Endothelial cell (in vitro differentiated cells): Measurements from ENCODE around the gene CNTN4. TPM values are rescaled to one million over a fixed set of nuclear protein-coding genes. Genes with fewer than 3 reads are reported as not detected.

Experiments used
- DNase-seq: peaks from one replicate; pipeline ENCODE4 v3.0.0; 2021; ENCODE audit warnings: low spot score
- H3K27ac Mint-ChIP-seq: one replicate; pipeline ENCODE4 v1.8.0; 2021; ENCODE audit warnings: mixed read lengths, inconsistent platforms; ENCODE audit not compliant: unreplicated experiment
- H3K27me3 Mint-ChIP-seq: one replicate; pipeline ENCODE4 v1.8.0; 2021; ENCODE audit warnings: mild to moderate bottlenecking, moderate library complexity, mixed read lengths, inconsistent platforms; ENCODE audit not compliant: unreplicated experiment
- H3K36me3 Mint-ChIP-seq: one replicate; pipeline ENCODE4 v1.8.0; 2021; ENCODE audit warnings: mild to moderate bottlenecking, low read depth, mixed read lengths, inconsistent platforms; ENCODE audit not compliant: unreplicated experiment
- H3K4me1 Mint-ChIP-seq: one replicate; pipeline ENCODE4 v1.8.0; 2021; ENCODE audit warnings: mild to moderate bottlenecking, mixed read lengths, inconsistent platforms; ENCODE audit not compliant: unreplicated experiment
- H3K4me3 Mint-ChIP-seq: one replicate; pipeline ENCODE4 v1.8.0; 2021; ENCODE audit warnings: mild to moderate bottlenecking, mixed read lengths, inconsistent platforms; ENCODE audit not compliant: unreplicated experiment
- H3K9me3 Mint-ChIP-seq: one replicate; pipeline ENCODE4 v1.8.0; 2021; ENCODE audit warnings: mixed read lengths, inconsistent platforms; ENCODE audit not compliant: unreplicated experiment
- CTCF ChIP-seq: fragments of 200-600 bp; sonication (generic); IDR thresholded peaks from one replicate; pipeline ENCODE4 v1.5.0; 2021; ENCODE audit warnings: antibody characterized with exemption; ENCODE audit not compliant: unreplicated experiment
- total RNA-seq: library from RNA; stranded (reverse); fragmentation: NEBNext Ultra II Directional; extraction: Animal tissue kit (Norgen Biotek cat#: 25700); gene quantifications from one replicate; pipeline ENCODE4 v1.2.1, GENCODE V29; 2021; ENCODE audit not compliant: unreplicated experiment

CNTN4 gene
- total RNA-seq, 1 donor from 2014 or later: not detected

- Mint-ChIP-seq H3K36me3 (no peaks in the 10 kb centered on the region), H3K4me3 (no peak overlapping the region), H3K27ac (no peak overlapping the region), H3K27me3 (peaks cover 5% of the 10 kb centered on the region), H3K4me1 (no peaks in the 10 kb centered on the region), H3K9me3 (peaks cover 29% of the 10 kb centered on the region)
- TF ChIP-seq CTCF: no peak
- DNase-seq: no peak
Measured at GRCh38 chr3:2420919-2421318, 322.3 kb downstream of the CNTN4 start.

GRCh38 chr3:2423143-2423542 is 324.5 kb downstream of the CNTN4 start:
- Mint-ChIP-seq H3K4me1 (no peaks in the 10 kb centered on the region), H3K9me3 (peaks cover 29% of the 10 kb centered on the region), H3K4me3 (no peak overlapping the region), H3K27me3 (peaks cover 5% of the 10 kb centered on the region), H3K36me3 (no peaks in the 10 kb centered on the region), H3K27ac (no peak overlapping the region)
- no peak for DNase-seq
- no peak for TF ChIP-seq CTCF

- Mint-ChIP-seq H3K4me1 (no peaks in the 10 kb centered on the region), H3K27me3 (no peaks in the 10 kb centered on the region), H3K36me3 (peaks cover 4% of the 10 kb centered on the region), H3K27ac (no peak overlapping the region), H3K4me3 (no peak overlapping the region), H3K9me3 (peaks cover 27% of the 10 kb centered on the region)
- no peak for DNase-seq
- no peak for TF ChIP-seq CTCF
Measured at GRCh38 chr3:2441558-2441957, 342.9 kb downstream of the CNTN4 start.

GRCh38 chr3:2446146-2446545 is 347.5 kb downstream of the CNTN4 start:
- Mint-ChIP-seq H3K36me3 (peaks cover 4% of the 10 kb centered on the region), H3K4me1 (no peaks in the 10 kb centered on the region), H3K4me3 (no peak overlapping the region), H3K9me3 (peaks cover 31% of the 10 kb centered on the region), H3K27ac (no peak overlapping the region), H3K27me3 (no peaks in the 10 kb centered on the region)
- DNase-seq: no peak
- TF ChIP-seq CTCF: no peak

GRCh38 chr3:2452249-2452648 is 353.6 kb downstream of the CNTN4 start:
- H3K4me1 Mint-ChIP-seq: no peaks in the 10 kb centered on the region
- H3K9me3 Mint-ChIP-seq: peaks cover 33% of the 10 kb centered on the region
- no peak for TF ChIP-seq CTCF
- no peak for DNase-seq
- no peak overlapping the region for H3K27ac Mint-ChIP-seq
- no peak overlapping the region for H3K4me3 Mint-ChIP-seq
- H3K36me3 Mint-ChIP-seq: no peaks in the 10 kb centered on the region
- peaks cover 3% of the 10 kb centered on the region for H3K27me3 Mint-ChIP-seq
